ENCODE results near the gene SCARF2.

- TF ChIP-seq GATA2 (IDR thresholded peaks at IDR 0.05; ENCODE audit: low read depth, low read length), result no peak
- no peak for TF ChIP-seq GATA3 (IDR thresholded peaks at IDR 0.05; ENCODE audit: low read depth, low read length)
Observed at GRCh38 chr22:20396639-20397038, 41.0 kb downstream of the SCARF2 start.
